ENCODE data around the gene KLF13.

DNA sequence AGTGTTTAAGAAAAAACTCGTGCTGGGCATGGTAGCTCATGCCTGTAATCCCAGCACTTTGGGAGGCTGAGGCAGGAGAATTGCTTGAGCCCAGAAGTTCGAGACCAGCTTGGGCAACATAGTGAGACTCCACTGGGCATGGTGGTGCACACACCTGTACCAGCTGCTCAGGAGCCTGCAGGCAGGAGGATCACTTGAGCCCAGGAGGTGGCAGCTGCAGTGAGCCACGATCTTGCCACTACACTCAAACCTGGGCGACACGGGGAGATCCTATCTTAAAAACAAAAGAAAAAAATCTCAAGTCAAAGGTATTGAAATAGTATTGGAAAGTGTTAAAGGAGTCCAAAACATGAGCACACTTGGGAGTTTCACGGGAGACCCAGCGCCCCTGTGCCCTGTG is 14.0 kb downstream of the KLF13 start:
- TF ChIP-seq, protein P1, sequence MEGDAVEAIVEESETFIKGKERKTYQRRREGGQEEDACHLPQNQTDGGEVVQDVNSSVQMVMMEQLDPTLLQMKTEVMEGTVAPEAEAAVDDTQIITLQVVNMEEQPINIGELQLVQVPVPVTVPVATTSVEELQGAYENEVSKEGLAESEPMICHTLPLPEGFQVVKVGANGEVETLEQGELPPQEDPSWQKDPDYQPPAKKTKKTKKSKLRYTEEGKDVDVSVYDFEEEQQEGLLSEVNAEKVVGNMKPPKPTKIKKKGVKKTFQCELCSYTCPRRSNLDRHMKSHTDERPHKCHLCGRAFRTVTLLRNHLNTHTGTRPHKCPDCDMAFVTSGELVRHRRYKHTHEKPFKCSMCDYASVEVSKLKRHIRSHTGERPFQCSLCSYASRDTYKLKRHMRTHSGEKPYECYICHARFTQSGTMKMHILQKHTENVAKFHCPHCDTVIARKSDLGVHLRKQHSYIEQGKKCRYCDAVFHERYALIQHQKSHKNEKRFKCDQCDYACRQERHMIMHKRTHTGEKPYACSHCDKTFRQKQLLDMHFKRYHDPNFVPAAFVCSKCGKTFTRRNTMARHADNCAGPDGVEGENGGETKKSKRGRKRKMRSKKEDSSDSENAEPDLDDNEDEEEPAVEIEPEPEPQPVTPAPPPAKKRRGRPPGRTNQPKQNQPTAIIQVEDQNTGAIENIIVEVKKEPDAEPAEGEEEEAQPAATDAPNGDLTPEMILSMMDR (IDR thresholded peaks at IDR 0.05; ENCODE audit: insufficient read depth, low read length), result no peak
- TF ChIP-seq GABPA (IDR thresholded peaks at IDR 0.05; ENCODE audit: low read depth), result no peak

Measured in HL-60 (cell line).